GM12878 (cell line): ENCODE data around the gene SEC11A. TPM values are rescaled to one million over a fixed set of nuclear protein-coding genes. Genes with fewer than 3 reads are reported as not detected.

Source experiments
- ATAC-seq: fragments of 200-7000 bp; cut with Tn5 transposase; 3 replicates; pipeline ENCODE4 v1.9.1; 2020; ENCODE audit warnings: mild to moderate bottlenecking, moderate library complexity
- BruUV-seq: library from RNA; stranded (reverse); fragments of 400-500 nt; replicated peaks from 2 replicates; lab custom pipeline; 2021; lab: Mats Ljungman, UMichigan
- CTCF ChIA-PET: fragments of 300-600 bp; sonication (Branson Sonifier 250); formaldehyde crosslinking; extraction: SDS; loops from one replicate; lab custom pipeline; 2021; ENCODE audit warnings: inconsistent platforms; lab: Yijun Ruan, JAX
- POLR2A ChIA-PET: fragments of 350-600 bp; formaldehyde crosslinking; extraction: SDS; loops from one replicate; lab custom pipeline; 2021; ENCODE audit warnings: inconsistent platforms; lab: Charles Lee
- RAD21 ChIA-PET: fragments of 300-600 bp; sonication (Branson Sonifier 250); formaldehyde crosslinking; loops from one replicate; lab custom pipeline; 2023; ENCODE audit warnings: antibody characterized with exemption; ENCODE audit not compliant: unreplicated experiment; lab: Charles Lee
- SMC1A ChIA-PET: fragments of 300-600 bp; sonication (Branson Sonifier 250); formaldehyde crosslinking; loops from one replicate; lab custom pipeline; 2023; ENCODE audit not compliant: unreplicated experiment, uncharacterized antibody; lab: Charles Lee
- DNase-seq: peaks from one replicate; pipeline ENCODE4 v3.0.0-alpha.2; 2011; ENCODE audit warnings: low read depth, low spot score
- FAIRE-seq: peaks from 3 replicates; lab custom pipeline; 2011; peaks lifted over from hg19 to GRCh38; lab: Jason Lieb, UNC
- H2AFZ ChIP-seq: 2 replicates; pipeline ENCODE4 v1.6.0; 2011; ENCODE audit warnings: low read depth, low read length, control low read depth; ENCODE audit not compliant: control insufficient read depth
- H3K27ac ChIP-seq: 2 replicates; pipeline ENCODE4 v1.5.1; 2011; ENCODE audit warnings: control low read depth; ENCODE audit not compliant: control insufficient read depth, insufficient read depth
- H3K27me3 ChIP-seq, 2 experiments: replicated peaks in 1 of 2; 2 replicates each; pipeline versions ENCODE4 v1.6.0 to v1.6.1; 2011; ENCODE audit warnings: low read length in 1 of 2; ENCODE audit not compliant: control insufficient read depth in 2 of 2, insufficient read depth in 2 of 2
- H3K36me3 ChIP-seq, 2 experiments: 2 replicates each; pipeline ENCODE4 v1.5.1; 2011; ENCODE audit warnings: low read length in 1 of 2; ENCODE audit not compliant: control insufficient read depth in 2 of 2, insufficient read depth in 2 of 2
- H3K4me1 ChIP-seq: 2 replicates; pipeline ENCODE4 v1.6.1; 2011; ENCODE audit warnings: mild to moderate bottlenecking, low read length, moderate library complexity, mixed read lengths; ENCODE audit not compliant: control insufficient read depth, insufficient read depth
- H3K4me2 ChIP-seq: 2 replicates; pipeline ENCODE4 v1.6.0; 2011; ENCODE audit warnings: control low read depth; ENCODE audit not compliant: control insufficient read depth, insufficient read depth
- H3K4me3 ChIP-seq: fragments of 200-600 bp; sonication (generic); 2 replicates; pipeline ENCODE4 v1.5.1; 2016
- H3K79me2 ChIP-seq: 2 replicates; pipeline ENCODE4 v1.6.0; 2011; ENCODE audit warnings: low read length; ENCODE audit not compliant: control insufficient read depth, insufficient read depth
- H3K9ac ChIP-seq: 2 replicates; pipeline ENCODE4 v1.8.0; 2011; ENCODE audit warnings: low read length, control low read depth, mixed read lengths; ENCODE audit not compliant: control insufficient read depth, insufficient read depth
- H3K9me3 ChIP-seq: replicated peaks from 3 replicates; pipeline ENCODE4 v1.5.1; 2011; ENCODE audit warnings: mild to moderate bottlenecking, low read length; ENCODE audit not compliant: control insufficient read depth, insufficient read depth
- H4K20me1 ChIP-seq: 2 replicates; pipeline ENCODE4 v1.6.0; 2011; ENCODE audit not compliant: control insufficient read depth, insufficient read depth
- IRF4 ChIP-seq: IDR thresholded peaks from 2 replicates; pipeline ENCODE4 v1.6.1; 2011; ENCODE audit warnings: low read depth, low read length
- NFXL1 ChIP-seq: fragments of 450-650 bp; IDR thresholded peaks from 2 replicates; pipeline ENCODE4 v1.6.1; 2017; ENCODE audit warnings: antibody characterized with exemption, mild to moderate bottlenecking, borderline replicate concordance
- RUNX3 ChIP-seq: IDR thresholded peaks from 2 replicates; pipeline ENCODE4 v1.6.1; 2012; ENCODE audit warnings: low read length, inconsistent platforms
- ZNF207 ChIP-seq: fragments of 450-650 bp; IDR thresholded peaks from 2 replicates; pipeline ENCODE4 v1.6.1; 2014; ENCODE audit warnings: antibody characterized with exemption, mild to moderate bottlenecking, borderline replicate concordance
- WGBS: methylation state at CpG from one replicate; pipeline ENCODE4 v1.1.6; 2016; ENCODE audit warnings: low lambda C conversion rate; ENCODE audit not compliant: insufficient replicate concordance, insufficient coverage; ENCODE audit errors: missing lambda C conversion rate; 5-methylcytosine and 5-hydroxymethylcytosine counted together
- in situ Hi-C: fragments of 300-500 bp; cut with MboI; formaldehyde crosslinking; loops from 9 replicates; pipeline ENCODE4 v1.14.3; 2018; ENCODE audit warnings: mixed read lengths
- intact Hi-C: fragments of 100-400 bp; cut with micrococcal nuclease; formaldehyde crosslinking; loops from one replicate; pipeline ENCODE4 v1.14.2; 2022; ENCODE audit not compliant: unreplicated experiment
- polyA plus RNA-seq, 11 experiments: library from polyadenylated mRNA; depleted of rRNA in 4 of 11; unstranded in 6 of 11; stranded (reverse) in 5 of 11; fragments of >200 nt; fragmentation: Nextera tagmentation in 4 of 11; fragmentation: Illumina TruSeq in 1 of 11; extraction: Ambion mirVana in 4 of 11; extraction: Trizol in 1 of 11; gene quantifications; 1 replicate in 1 of 11; 2 replicates in 10 of 11; pipeline versions ENCODE4 v1.2.1 to v1.2.3, GENCODE V29; 2011 to 2016; ENCODE audit warnings: inconsistent platforms in 2 of 11, missing spikeins in 2 of 11, low read depth in 1 of 11
- total RNA-seq, 4 experiments: library from RNA; depleted of rRNA in 3 of 4; stranded (reverse); fragments of >200 nt in 3 of 4; fragmentation: Illumina TruSeq in 1 of 4; extraction: Trizol in 1 of 4; gene quantifications; 2 replicates each; pipeline versions ENCODE4 v1.2.1 to v1.2.3, GENCODE V29; 2013 to 2021
- TF ChIP-seq, protein P1 (sequence below): fragments of 450-650 bp; IDR thresholded peaks from 2 replicates; pipeline ENCODE4 v1.6.1; 2018; ENCODE audit warnings: borderline replicate concordance, mild to moderate bottlenecking; ENCODE audit not compliant: partially characterized antibody

The SEC11A gene
- total and polyA plus RNA-seq, 10 of the 15 experiments (the other 5 are each of a cell fraction or from before 2014, with no cell fraction given): 99.2 to 159 (median 143) TPM

- Histone ChIP-seq H3K9me3 (no peaks in the 10 kb centered on the region), H3K4me3 (no peak overlapping the region), H3K27me3 (no peaks in the 10 kb centered on the region), H2AFZ (no peak overlapping the region), H3K27ac (no peak overlapping the region), H3K9ac (no peak overlapping the region), H3K79me2 (no peaks in the 10 kb centered on the region), H4K20me1 (no peaks in the 10 kb centered on the region), H3K4me1 (no peaks in the 10 kb centered on the region), H3K36me3 (peaks cover 6 to 24% of the 10 kb centered on the region in 2 experiments), H3K4me2 (no peak overlapping the region)
- CTCF ChIA-PET: interaction anchor here (0.6 kb wide), 1 partner anchor 99 kb away, joined by 3 read pairs; no protein-coding TSS in a partner anchor
- WGBS: 97% methylated on average over 3 of the region's 3 CpGs
- BruUV-seq: no TSS peak
- TF ChIP-seq RUNX3 (no peak), NFXL1 (no peak), ZNF207 (no peak), IRF4 (no peak)
- TF ChIP-seq, protein P1, sequence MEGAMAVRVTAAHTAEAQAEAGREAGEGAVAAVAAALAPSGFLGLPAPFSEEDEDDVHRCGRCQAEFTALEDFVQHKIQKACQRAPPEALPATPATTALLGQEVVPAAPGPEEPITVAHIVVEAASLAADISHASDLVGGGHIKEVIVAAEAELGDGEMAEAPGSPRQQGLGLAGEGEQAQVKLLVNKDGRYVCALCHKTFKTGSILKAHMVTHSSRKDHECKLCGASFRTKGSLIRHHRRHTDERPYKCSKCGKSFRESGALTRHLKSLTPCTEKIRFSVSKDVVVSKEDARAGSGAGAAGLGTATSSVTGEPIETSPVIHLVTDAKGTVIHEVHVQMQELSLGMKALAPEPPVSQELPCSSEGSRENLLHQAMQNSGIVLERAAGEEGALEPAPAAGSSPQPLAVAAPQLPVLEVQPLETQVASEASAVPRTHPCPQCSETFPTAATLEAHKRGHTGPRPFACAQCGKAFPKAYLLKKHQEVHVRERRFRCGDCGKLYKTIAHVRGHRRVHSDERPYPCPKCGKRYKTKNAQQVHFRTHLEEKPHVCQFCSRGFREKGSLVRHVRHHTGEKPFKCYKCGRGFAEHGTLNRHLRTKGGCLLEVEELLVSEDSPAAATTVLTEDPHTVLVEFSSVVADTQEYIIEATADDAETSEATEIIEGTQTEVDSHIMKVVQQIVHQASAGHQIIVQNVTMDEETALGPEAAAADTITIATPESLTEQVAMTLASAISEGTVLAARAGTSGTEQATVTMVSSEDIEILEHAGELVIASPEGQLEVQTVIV: no peak
- FAIRE-seq: no peak
- in situ Hi-C loops (no loop called here), intact Hi-C loops (no loop called here)
- SMC1A ChIA-PET: interaction anchor here (1.2 kb wide), 1 partner anchor 9 kb away, joined by 3 read pairs; no protein-coding TSS in a partner anchor
- DNase-seq: no peak
- RAD21 ChIA-PET: no interaction called here
- POLR2A ChIA-PET: no interaction called here
- ATAC-seq: no peak
These were observed 47.5 kb downstream of the SEC11A start for GRCh38 chr15:84668221-84668982.
